Stomach (tissue), 4 donors: ENCODE results near the gene SLC25A26.

Experiments
- CTCF ChIP-seq, 7 experiments: fragments of 450-650 bp in 4 of 7; fragments of 200-600 bp in 3 of 7; sonication (generic) in 3 of 7; IDR thresholded peaks; one replicate each; pipeline ENCODE4 v1.5.1; 2016 to 2019; ENCODE audit warnings: antibody characterized with exemption in 7 of 7, control low read depth in 2 of 7, mild to moderate bottlenecking in 1 of 7
- EP300 ChIP-seq: sonication (generic); formaldehyde crosslinking; IDR thresholded peaks from one replicate; pipeline ENCODE4 v1.6.1; 2017; ENCODE audit warnings: antibody characterized with exemption

GRCh38 chr3:66298591-66298990 is 77.8 kb downstream of the SLC25A26 start:
- TF ChIP-seq CTCF (IDR thresholded peaks at IDR 0.05): no peak
- no peak for TF ChIP-seq EP300
